NOMO-1 treated with DMSO at 0.1 percent for 48 hours (cell line): ENCODE results near the gene CEP126.
A peak's percentile ranks its signal among the peaks of the same experiment; 100 is the strongest.

Source experiments
- DNase-seq: peaks from one replicate; lab custom pipeline; 2025; ENCODE audit not compliant: unreplicated experiment; lab: John Stamatoyannopoulos, UW

CEP126 gene

DNA sequence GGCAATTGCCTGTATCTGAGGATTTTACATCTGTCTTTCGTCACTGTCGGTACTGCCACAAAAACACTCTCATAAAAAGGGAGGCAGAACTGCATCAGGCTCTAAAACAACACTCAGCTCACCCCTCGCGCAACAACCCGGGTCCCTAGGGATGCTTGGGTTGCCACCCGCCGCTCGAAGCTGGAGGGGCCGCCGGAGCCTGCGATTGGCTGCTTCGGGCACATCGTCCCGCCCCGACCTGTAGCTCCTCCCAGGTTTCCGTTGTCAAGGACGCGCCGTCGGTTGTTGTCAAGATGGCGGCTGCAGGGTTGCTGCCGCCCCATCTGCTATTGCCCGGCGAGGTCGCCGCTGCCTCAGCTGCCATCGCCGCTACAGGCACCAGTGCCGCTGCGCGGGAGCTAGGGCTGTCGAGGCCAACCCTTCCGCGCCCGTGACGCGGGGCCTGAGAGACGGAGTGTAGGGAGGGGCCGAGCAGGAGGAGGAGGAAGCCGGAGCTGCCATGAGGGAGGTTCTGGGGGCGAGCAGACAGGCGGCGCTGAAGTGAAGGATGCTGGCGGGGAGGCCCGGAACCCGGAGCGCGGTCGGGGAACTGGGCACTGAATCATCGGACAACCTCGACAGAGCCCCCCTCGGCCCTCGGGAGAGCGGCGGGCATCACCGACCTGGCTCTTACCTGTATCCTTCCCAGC lies at the start of gene CEP126:
Gene CEP126 (plus strand): TSS at position 273 of the 689 bp plus-strand sequence. CDS start 275 bp downstream, at position 548.
- peak; percentile 80 for DNase-seq

DNA sequence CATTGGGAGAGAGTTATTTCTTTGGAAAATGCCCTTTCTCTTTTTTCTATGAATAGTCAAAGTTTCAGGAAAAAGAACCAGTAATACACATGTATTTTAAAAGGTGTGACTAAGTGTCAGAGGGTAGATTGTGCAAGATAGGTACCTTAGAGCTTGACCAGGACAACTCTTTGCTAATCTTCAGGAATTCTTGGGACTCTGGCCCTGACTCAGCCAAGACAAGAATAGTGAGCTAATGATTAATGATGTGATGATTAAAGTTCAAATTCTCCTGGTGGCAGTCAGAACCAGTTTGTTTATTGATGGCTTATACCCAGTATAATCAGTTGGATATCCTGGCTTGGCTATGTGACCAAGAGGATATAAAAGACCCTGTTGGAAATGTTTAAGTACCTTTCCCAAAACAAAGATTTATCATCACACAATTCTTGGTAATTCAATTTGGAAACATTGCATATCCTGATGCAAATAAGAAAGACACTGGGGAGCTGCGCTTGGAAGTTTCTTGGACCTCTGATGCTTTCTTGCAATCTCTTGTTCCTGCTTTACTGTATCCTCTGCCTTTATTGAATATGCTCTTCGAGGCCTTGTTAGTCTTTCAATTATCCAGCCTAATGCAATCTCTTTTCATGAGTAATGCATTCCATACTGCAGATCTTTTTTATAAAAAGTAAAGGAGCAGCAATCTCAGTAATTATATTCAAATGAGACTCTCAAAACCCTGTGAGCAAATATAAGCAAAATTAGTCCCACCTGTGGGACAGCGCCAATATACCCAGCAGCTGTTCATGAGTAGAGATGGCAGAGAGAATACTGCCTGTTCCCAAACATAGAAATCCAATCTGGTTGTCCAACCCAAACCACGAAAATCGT lies 48.0 kb upstream of the CEP126 start:
- DNase-seq, result no peak

- no peak for DNase-seq
Observed at GRCh38 chr11:101867951-101868350, 46.9 kb upstream of the CEP126 start.

GRCh38 chr11:101870510-101870909 lies 44.3 kb upstream of the CEP126 start:
- DNase-seq, result no peak

GRCh38 chr11:101872171-101872882 lies 42.5 kb upstream of the CEP126 start:
- DNase-seq, result no peak

- DNase-seq, result no peak
Observed at GRCh38 chr11:101880222-101880621, 34.6 kb upstream of the CEP126 start.

DNA sequence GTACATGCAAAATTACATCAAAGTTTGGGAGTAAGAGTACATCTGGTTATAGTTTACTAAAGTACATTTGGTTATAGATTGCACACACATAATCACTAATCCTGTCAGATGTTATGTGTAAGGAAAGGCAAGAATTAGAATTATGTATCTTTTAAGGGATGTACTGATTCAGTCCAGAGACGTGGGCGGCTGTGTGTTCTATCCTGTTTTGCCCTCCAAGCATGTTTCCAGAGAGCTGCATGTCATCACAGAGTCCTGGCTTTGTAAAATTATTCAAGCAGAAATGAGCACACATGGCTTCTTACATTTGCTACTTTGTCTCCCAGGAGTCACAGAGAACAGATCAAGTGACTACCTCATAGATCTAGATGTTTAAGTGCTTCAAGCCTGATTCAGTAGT lies 33.2 kb upstream of the CEP126 start:
- DNase-seq, result no peak

GRCh38 chr11:101885631-101886030 lies 29.2 kb upstream of the CEP126 start:
- DNase-seq, result no peak

GRCh38 chr11:101889767-101890166 lies 25.0 kb upstream of the CEP126 start:
- DNase-seq, result no peak

GRCh38 chr11:101894505-101894904 lies 20.3 kb upstream of the CEP126 start:
- DNase-seq, result no peak

DNA sequence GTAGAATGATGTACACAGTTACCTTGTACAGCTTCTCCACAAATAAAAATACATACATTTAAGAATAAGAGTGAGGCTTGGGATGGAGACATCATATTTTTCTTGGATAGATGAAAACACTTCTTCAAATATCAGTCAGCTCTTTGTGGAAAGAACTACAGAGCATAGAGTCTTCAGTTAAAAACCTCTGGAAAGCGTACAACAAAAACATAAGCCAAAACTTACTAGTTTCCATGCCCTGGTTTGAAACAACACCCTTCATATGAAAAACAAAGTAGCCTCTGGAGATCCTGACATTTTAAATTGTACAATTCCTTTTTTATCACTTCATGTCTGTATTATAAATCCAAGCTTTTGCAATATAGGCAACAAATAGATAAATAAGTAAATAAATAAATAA lies 7.0 kb upstream of the CEP126 start:
- no peak for DNase-seq

DNA sequence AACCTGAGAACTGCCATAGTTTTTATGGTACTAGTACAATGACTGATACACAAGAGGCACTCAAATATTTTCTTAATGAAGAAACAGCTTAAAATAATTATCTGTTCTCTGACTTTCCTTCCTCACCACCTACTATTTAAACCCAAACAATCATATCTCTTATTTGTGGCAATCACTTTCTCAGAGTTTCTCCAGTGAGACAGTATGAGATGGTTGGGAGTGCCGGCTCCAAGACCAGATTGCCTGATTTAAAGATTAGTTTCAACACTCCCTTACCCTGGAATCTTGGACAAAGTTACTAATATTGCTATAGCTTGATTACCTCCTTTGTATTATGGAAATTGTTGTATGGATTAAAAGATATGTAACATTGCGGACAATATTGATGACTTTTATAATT lies 5.7 kb upstream of the CEP126 start:
- DNase-seq, result no peak

DNA sequence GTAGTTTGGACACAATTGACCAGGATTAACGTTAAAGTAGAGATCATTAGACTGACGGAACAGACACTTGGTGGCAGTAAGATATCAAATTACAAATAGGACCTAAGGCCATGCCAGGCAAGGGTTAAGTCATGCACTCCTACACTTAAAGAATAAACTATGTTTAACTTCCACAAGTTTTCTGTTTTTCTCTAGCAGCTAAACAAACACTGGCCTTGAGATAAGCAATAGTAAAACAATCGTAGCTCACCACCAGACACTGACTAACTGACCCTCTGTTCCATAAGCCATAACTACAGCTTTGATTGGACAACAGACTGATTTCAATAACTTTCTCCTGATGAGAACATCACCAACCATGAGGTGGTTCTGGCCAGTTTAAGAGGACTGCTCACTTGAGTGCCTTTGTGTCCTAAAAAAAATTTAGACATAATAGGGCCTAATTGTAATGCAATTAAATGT lies 2.0 kb upstream of the CEP126 start:
- DNase-seq, result no peak

GRCh38 chr11:101913656-101914055 lies 1.2 kb upstream of the CEP126 start:
- DNase-seq, result no peak

GRCh38 chr11:101914341-101914737 lies 471 bp upstream of the CEP126 start:
- DNase-seq, result no peak

- DNase-seq, result peak; percentile 87
Observed at GRCh38 chr11:101915791-101916291, 1.0 kb downstream of the CEP126 start.

GRCh38 chr11:101916422-101916821 lies 1.6 kb downstream of the CEP126 start, which contains the start of gene ANGPTL5:
TSS of gene ANGPTL5 (minus strand) at chr11:101916522. CDS start at chr11:101907909, 8,613 bp downstream.
- DNase-seq, result no peak

- DNase-seq, result no peak
Observed at GRCh38 chr11:101917226-101917625, 2.4 kb downstream of the CEP126 start.

- DNase-seq, result no peak
Observed at GRCh38 chr11:101920992-101921391, 6.2 kb downstream of the CEP126 start.

DNA sequence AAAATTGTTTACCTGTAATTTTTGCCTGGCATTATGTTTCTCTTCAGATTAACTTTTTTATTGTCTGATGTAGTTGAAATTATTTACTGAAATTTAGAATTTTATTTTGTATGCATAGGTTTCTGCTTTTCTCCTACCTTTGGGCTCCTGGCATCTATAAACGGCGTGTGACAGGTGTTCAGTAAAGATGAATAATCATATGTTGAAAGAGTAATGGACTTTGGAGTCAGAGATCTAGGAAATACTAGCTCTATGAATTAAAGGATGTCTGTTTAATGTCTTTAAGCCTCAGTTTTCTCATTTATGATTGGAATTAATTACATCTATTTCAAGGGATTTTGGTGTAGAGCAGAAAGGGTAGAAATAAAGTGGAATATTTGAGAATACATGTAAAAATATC lies 8.7 kb downstream of the CEP126 start:
- DNase-seq, result no peak

- no peak for DNase-seq
Observed at GRCh38 chr11:101929294-101929915, 14.6 kb downstream of the CEP126 start.
